B cell (primary cell): Measurements from ENCODE around the gene TEAD1. TPM values are rescaled to one million over a fixed set of nuclear protein-coding genes. Genes with fewer than 3 reads are reported as not detected.

Experiments
- ATAC-seq: fragments of 200-7000 bp; cut with Tn5 transposase; one replicate; pipeline ENCODE4 v1.10.0; 2021; ENCODE audit warnings: low read depth, mild to moderate bottlenecking, moderate number of reproducible peaks, moderate library complexity
- CTCF ChIA-PET: fragments of 350-600 bp; sonication (Branson Sonifier 250); formaldehyde crosslinking; loops from one replicate; lab custom pipeline; 2021; ENCODE audit warnings: antibody characterized with exemption, inconsistent platforms; lab: Charles Lee
- POLR2A ChIA-PET: fragments of 350-600 bp; sonication (Branson Sonifier 250); formaldehyde crosslinking; loops from one replicate; lab custom pipeline; 2021; ENCODE audit warnings: antibody characterized with exemption; lab: Charles Lee
- DNase-seq: peaks from one replicate; pipeline ENCODE4 v3.0.0; 2013
- H2AFZ ChIP-seq: 2 replicates; pipeline ENCODE4 v1.6.1; 2012; ENCODE audit warnings: mild to moderate bottlenecking, low read depth, low read length; ENCODE audit not compliant: insufficient read depth, poor library complexity, severe bottlenecking
- H3K27ac ChIP-seq, 2 donors: 1 replicate in 1 of 2; 2 replicates in 1 of 2; pipeline ENCODE4 v1.5.1; 2012 to 2013; ENCODE audit warnings: low read length in 2 of 2, mild to moderate bottlenecking in 2 of 2, moderate library complexity in 1 of 2
- H3K27me3 ChIP-seq, 4 experiments: fragments of 200-600 bp in 1 of 4; sonication (generic) in 1 of 4; replicated peaks in 1 of 4; 1 replicate in 2 of 4; 2 replicates in 2 of 4; pipeline versions ENCODE4 v1.6.1 to v1.7.0; 2013 to 2016; ENCODE audit warnings: low read length in 3 of 4, mild to moderate bottlenecking in 2 of 4, mixed read lengths in 1 of 4, moderate library complexity in 1 of 4; ENCODE audit not compliant: insufficient read depth in 4 of 4, control insufficient read depth in 3 of 4; ENCODE audit errors: control extremely low read depth in 1 of 4
- H3K36me3 ChIP-seq, 2 experiments: replicated peaks in 1 of 2; 1 replicate in 1 of 2; 2 replicates in 1 of 2; pipeline versions ENCODE4 v1.6.1 to v1.7.1; 2013; ENCODE audit warnings: low read length in 1 of 2; ENCODE audit not compliant: insufficient read depth in 2 of 2, control insufficient read depth in 1 of 2; ENCODE audit errors: control extremely low read depth in 1 of 2, extremely low read depth in 1 of 2
- H3K4me1 ChIP-seq, 2 donors: fragments of 200-600 bp in 1 of 2; sonication (generic) in 1 of 2; 1 replicate in 1 of 2; 2 replicates in 1 of 2; pipeline versions ENCODE4 v1.5.1 to v1.6.1; 2013 to 2017; ENCODE audit warnings: low read length in 2 of 2; ENCODE audit not compliant: control insufficient read depth in 2 of 2, insufficient read depth in 2 of 2
- H3K4me2 ChIP-seq: replicated peaks from 2 replicates; pipeline ENCODE3; 2012; ENCODE audit warnings: mild to moderate bottlenecking, low read depth, low read length; ENCODE audit not compliant: poor library complexity, severe bottlenecking
- H3K4me3 ChIP-seq, 5 experiments: fragments of 200-600 bp in 1 of 5; sonication (generic) in 1 of 5; 1 replicate in 3 of 5; 2 replicates in 2 of 5; pipeline versions ENCODE4 v1.5.1 to v1.7.0; 2011 to 2016; ENCODE audit warnings: low read length in 4 of 5, mild to moderate bottlenecking in 4 of 5, low read depth in 2 of 5, control low read depth in 1 of 5, moderate library complexity in 1 of 5; ENCODE audit not compliant: insufficient read depth in 1 of 5; ENCODE audit errors: control extremely low read depth in 1 of 5, extremely low read depth in 1 of 5
- H3K79me2 ChIP-seq: fragments of 200-600 bp; sonication (generic); one replicate; pipeline ENCODE4 v1.6.0; 2016; ENCODE audit warnings: low read length; ENCODE audit not compliant: control insufficient read depth, insufficient read depth
- H3K9ac ChIP-seq: fragments of 200-600 bp; sonication (generic); 2 replicates; pipeline ENCODE4 v1.6.1; 2017; ENCODE audit warnings: mild to moderate bottlenecking, low read length, moderate library complexity
- H3K9me3 ChIP-seq, 3 donors: one replicate each; pipeline versions ENCODE4 v1.6.1 to v1.7.1; 2013; ENCODE audit warnings: low read length in 2 of 3; ENCODE audit not compliant: control insufficient read depth in 2 of 3, insufficient read depth in 1 of 3; ENCODE audit errors: control extremely low read depth in 1 of 3
- H4K20me1 ChIP-seq: 2 replicates; pipeline ENCODE4 v1.6.0; 2012; ENCODE audit warnings: mild to moderate bottlenecking, low read length; ENCODE audit not compliant: insufficient read depth, control insufficient read depth, poor library complexity, severe bottlenecking
- H3K27ac Mint-ChIP-seq: one replicate; pipeline ENCODE4 v1.8.0; 2021; ENCODE audit warnings: mixed read lengths
- H3K27me3 Mint-ChIP-seq: one replicate; pipeline ENCODE4 v1.8.0; 2021; ENCODE audit warnings: mixed read lengths
- H3K4me1 Mint-ChIP-seq: one replicate; pipeline ENCODE4 v1.8.0; 2021; ENCODE audit warnings: mixed read lengths
- H3K4me3 Mint-ChIP-seq: one replicate; pipeline ENCODE4 v1.8.0; 2021; ENCODE audit warnings: mixed read lengths
- H3K9me3 Mint-ChIP-seq: one replicate; pipeline ENCODE4 v1.8.0; 2022; ENCODE audit warnings: mixed read lengths; ENCODE audit not compliant: insufficient read depth
- CTCF ChIP-seq: fragments of 200-600 bp; IDR thresholded peaks from one replicate; pipeline ENCODE4 v1.8.0; 2022; ENCODE audit warnings: antibody characterized with exemption, mild to moderate bottlenecking
- EZH2 ChIP-seq: IDR thresholded peaks from 2 replicates; pipeline ENCODE4 v1.6.1; 2012; ENCODE audit warnings: borderline replicate concordance, low read depth, mild to moderate bottlenecking, moderate library complexity, low read length; ENCODE audit not compliant: insufficient read depth, poor library complexity, severe bottlenecking
- WGBS: methylation state at CpG from one replicate; pipeline ENCODE4 v1.1.5; 2013; ENCODE audit warnings: missing lambda C conversion rate; ENCODE audit not compliant: insufficient coverage; 5-methylcytosine and 5-hydroxymethylcytosine counted together
- intact Hi-C: fragments of 100-400 bp; cut with micrococcal nuclease; formaldehyde crosslinking; loops from one replicate; pipeline ENCODE4 v1.10.0; 2022
- polyA plus RNA-seq: library from polyadenylated mRNA; depleted of rRNA; stranded (reverse); fragments of >200 nt; gene quantifications from 2 replicates; pipeline ENCODE4 v1.2.3, GENCODE V29; 2012
- total RNA-seq, 2 donors: library from RNA; stranded (reverse); fragments of 120-200 nt in 1 of 2; gene quantifications; 1 replicate in 1 of 2; 2 replicates in 1 of 2; pipeline versions ENCODE4 v1.2.3 to v1.2.4, GENCODE V29; 2013 to 2022

The TEAD1 gene
- total and polyA plus RNA-seq, 2 donors (not counting 1 experiment from before 2014, with no cell fraction given) = 0.30 TPM; not detected in 1

DNA sequence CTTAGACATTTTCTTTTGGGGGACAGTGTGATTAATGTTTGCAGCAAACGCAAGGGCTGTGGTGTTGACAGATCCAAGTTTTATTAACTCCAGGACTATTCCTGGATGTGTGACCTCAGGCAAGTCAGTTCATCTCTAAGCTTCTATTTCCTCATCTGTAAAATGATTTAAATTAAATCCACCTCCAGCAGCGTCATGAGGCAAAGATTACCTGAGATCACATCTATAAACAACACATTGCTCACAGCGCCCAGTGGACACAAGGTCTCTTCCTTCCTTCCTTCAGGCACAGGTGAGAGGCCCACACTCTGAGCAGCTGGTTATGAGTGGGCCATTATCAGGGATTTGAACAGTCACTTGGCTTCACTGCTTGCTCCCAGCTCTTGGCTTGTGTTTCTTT, 223.6 kb downstream of the TEAD1 start:
- H3K79me2 ChIP-seq = no peaks in the 10 kb centered on the region
- H3K4me1 ChIP-seq = no peaks in the 10 kb centered on the region
- H3K9me3 ChIP-seq = peaks cover 0 to 3% (median 0%) of the 10 kb centered on the region in 3 donors
- ChIA-PET POLR2A (no interaction called here), CTCF (interaction anchor here (0.7 kb wide), 1 partner anchor 658 kb away, joined by 3 read pairs; no protein-coding TSS in a partner anchor)
- H3K36me3 ChIP-seq = no peaks in the 10 kb centered on the region
- no peak overlapping the region for H3K4me3 ChIP-seq
- Mint-ChIP-seq H3K9me3 (no peaks in the 10 kb centered on the region), H3K4me1 (peaks cover 2% of the 10 kb centered on the region), H3K4me3 (no peak overlapping the region), H3K27ac (no peak overlapping the region), H3K27me3 (peaks cover 14% of the 10 kb centered on the region)
- H3K27me3 ChIP-seq = no peaks in the 10 kb centered on the region
- H3K9ac ChIP-seq = no peak overlapping the region
- no peak for ATAC-seq
- H3K27ac ChIP-seq = no peak overlapping the region
- no peak overlapping the region for H2AFZ ChIP-seq
- DNase-seq = no peak
- H3K4me2 ChIP-seq = no peak overlapping the region
- no peak for TF ChIP-seq EZH2
- no peak for TF ChIP-seq CTCF
- no peaks in the 10 kb centered on the region for H4K20me1 ChIP-seq
- intact Hi-C loops = no loop called here
- 88% methylated on average over 3 of the region's 3 CpGs for WGBS

- intact Hi-C loops = no loop called here
- Mint-ChIP-seq H3K27ac (no peak overlapping the region), H3K4me1 (peaks cover 2% of the 10 kb centered on the region), H3K27me3 (peaks cover 6% of the 10 kb centered on the region), H3K4me3 (no peak overlapping the region), H3K9me3 (no peaks in the 10 kb centered on the region)
- Histone ChIP-seq H3K27me3 (no peaks in the 10 kb centered on the region), H2AFZ (no peak overlapping the region), H3K4me1 (no peaks in the 10 kb centered on the region), H4K20me1 (no peaks in the 10 kb centered on the region), H3K36me3 (no peaks in the 10 kb centered on the region), H3K9ac (no peak overlapping the region), H3K79me2 (no peaks in the 10 kb centered on the region), H3K9me3 (no peaks in the 10 kb centered on the region), H3K4me2 (no peak overlapping the region), H3K4me3 (no peak overlapping the region), H3K27ac (no peak overlapping the region)
- POLR2A ChIA-PET = no interaction called here
- DNase-seq = no peak
- CTCF ChIA-PET = interaction anchor here (2.5 kb wide), 1 partner anchor 11 kb away, joined by 9 read pairs; no protein-coding TSS in a partner anchor
- no peak for ATAC-seq
- WGBS = 82% methylated on average over 1 of the region's 2 CpGs
- TF ChIP-seq EZH2 (no peak), CTCF (no peak)
These were observed 226.3 kb downstream of the TEAD1 start for GRCh38 chr11:12900496-12900895.
